Ovary (tissue), 9 donors: ENCODE measurements around the gene CASD1. TPM values are rescaled to one million over a fixed set of nuclear protein-coding genes. Genes with fewer than 3 reads are reported as not detected.

Experiments used
- DNase-seq, 5 donors: peaks; one replicate each; pipeline ENCODE4 v3.0.0-alpha.2; 2019 to 2020
- H3K27ac ChIP-seq, 2 donors: fragments of 200-600 bp; one replicate each; pipeline versions ENCODE4 v1.5.1 to v1.8.0; 2019 to 2022
- H3K27me3 ChIP-seq: fragments of 200-600 bp; one replicate; pipeline ENCODE4 v1.8.0; 2022
- H3K36me3 ChIP-seq: fragments of 200-600 bp; sonication (generic); one replicate; pipeline ENCODE4 v1.5.1; 2019
- H3K4me1 ChIP-seq: one replicate; pipeline ENCODE4 v1.8.1; 2013; ENCODE audit warnings: mild to moderate bottlenecking, moderate library complexity; ENCODE audit not compliant: insufficient read depth
- H3K4me3 ChIP-seq: fragments of 200-600 bp; sonication (generic); one replicate; pipeline ENCODE4 v1.5.1; 2017
- H3K9me3 ChIP-seq, 2 donors: fragments of 200-600 bp in 1 of 2; sonication (generic) in 1 of 2; one replicate each; pipeline versions ENCODE4 v1.5.1 to v1.8.1; 2013 to 2019; ENCODE audit warnings: mild to moderate bottlenecking in 1 of 2, moderate library complexity in 1 of 2
- EP300 ChIP-seq: sonication (generic); formaldehyde crosslinking; IDR thresholded peaks from one replicate; pipeline ENCODE4 v1.6.1; 2017; ENCODE audit warnings: antibody characterized with exemption
- POLR2A ChIP-seq: fragments of 450-650 bp; IDR thresholded peaks from one replicate; pipeline ENCODE4 v1.6.1; 2017; ENCODE audit warnings: antibody characterized with exemption, mild to moderate bottlenecking, moderate library complexity
- WGBS, 3 donors: extraction: QIAGEN DNeasy Blood & Tissue Kit in 1 of 3; methylation state at CpG; one replicate each; pipeline versions ENCODE4 v1.1.5 to v1.1.7; 2013 to 2017; 5-methylcytosine and 5-hydroxymethylcytosine counted together
- intact Hi-C, 4 donors: fragments of 100-400 bp; cut with DNase I; formaldehyde crosslinking; loops; one replicate each; pipeline versions ENCODE4 v1.11.0 to v1.15.1; 2022 to 2023
- polyA plus RNA-seq, 2 donors: library from polyadenylated mRNA; stranded (reverse); fragments of 200-250 nt in 1 of 2; fragments of 350-450 nt in 1 of 2; fragmentation: Illumina TruSeq in 1 of 2; extraction: RNeasy Lipid Tissue Mini Kit (QIAGEN cat#74804) in 1 of 2; gene quantifications; one replicate each; pipeline ENCODE4 v1.2.3, GENCODE V29; 2013 to 2014
- small RNA-seq: library from RNA; depleted of rRNA; stranded (forward); fragments of <200 nt; gene quantifications from one replicate; pipeline ENCODE3, GENCODE V24; 2016
- total RNA-seq, 7 donors: library from RNA; depleted of rRNA in 2 of 7; stranded (reverse); fragments of >200 nt in 2 of 7; fragmentation: NEBNext Ultra II Directional in 3 of 7; extraction: Animal tissue kit (Norgen Biotek cat#: 25700) in 3 of 7; gene quantifications; one replicate each; pipeline versions ENCODE4 v1.1.0 to v1.2.4, GENCODE V29; 2016 to 2023
- TF ChIP-seq, protein P1 (sequence below), 3 donors: fragments of 450-650 bp in 2 of 3; fragments of 200-600 bp in 1 of 3; IDR thresholded peaks; one replicate each; pipeline versions ENCODE4 v1.5.1 to v1.8.0; 2016 to 2022; ENCODE audit warnings: antibody characterized with exemption in 3 of 3, mild to moderate bottlenecking in 1 of 3
- donor health status: DM: no; HTN: no; CAD: no; lungs with moderate emphysema.
- donor health status: DM: no; HTN: no; CAD: no.
- donor health status: Bipolar disorder and iron deficiency.
- donor health status: DM: yes; HTN: yes; CAD: no.
- donor health status: DM: no; HTN: no; CAD: no.
- donor health status: DM: yes; HTN: yes; CAD: no.

CASD1 gene
- total and polyA plus RNA-seq, 9 donors: 16.7 to 32.1 (median 23.3) TPM

DNA sequence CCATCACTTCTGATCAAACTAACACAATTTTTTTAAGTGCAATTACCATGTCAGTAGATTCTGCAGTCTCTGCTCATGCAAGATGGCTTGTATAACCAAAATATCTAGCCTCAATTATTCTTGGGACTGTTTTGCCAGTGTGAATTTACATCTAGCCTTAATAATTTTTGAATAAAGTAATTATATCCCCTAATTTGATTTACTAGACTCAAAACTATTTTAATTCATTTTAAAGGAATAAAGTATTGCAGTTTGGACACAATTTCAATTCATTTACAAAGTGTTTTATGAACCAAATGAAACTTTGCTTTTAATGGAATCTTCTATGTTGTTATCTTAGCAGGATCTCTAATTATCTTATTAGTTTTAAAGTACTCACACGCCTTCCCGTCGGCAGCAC is 90.7 kb downstream of the CASD1 start:
- 92 to 97% (median 93%) methylated on average over 3 of the region's 3 CpGs for WGBS, 3 donors
- Histone ChIP-seq H3K9me3 (no peaks in the 10 kb centered on the region), H3K4me3 (no peak overlapping the region), H3K27me3 (no peaks in the 10 kb centered on the region), H3K36me3 (no peaks in the 10 kb centered on the region), H3K27ac (no peak overlapping the region), H3K4me1 (no peaks in the 10 kb centered on the region)
- intact Hi-C loops: no loop called here
- no peak for DNase-seq
- TF ChIP-seq EP300 (no peak), POLR2A (no peak)
- TF ChIP-seq, protein P1, sequence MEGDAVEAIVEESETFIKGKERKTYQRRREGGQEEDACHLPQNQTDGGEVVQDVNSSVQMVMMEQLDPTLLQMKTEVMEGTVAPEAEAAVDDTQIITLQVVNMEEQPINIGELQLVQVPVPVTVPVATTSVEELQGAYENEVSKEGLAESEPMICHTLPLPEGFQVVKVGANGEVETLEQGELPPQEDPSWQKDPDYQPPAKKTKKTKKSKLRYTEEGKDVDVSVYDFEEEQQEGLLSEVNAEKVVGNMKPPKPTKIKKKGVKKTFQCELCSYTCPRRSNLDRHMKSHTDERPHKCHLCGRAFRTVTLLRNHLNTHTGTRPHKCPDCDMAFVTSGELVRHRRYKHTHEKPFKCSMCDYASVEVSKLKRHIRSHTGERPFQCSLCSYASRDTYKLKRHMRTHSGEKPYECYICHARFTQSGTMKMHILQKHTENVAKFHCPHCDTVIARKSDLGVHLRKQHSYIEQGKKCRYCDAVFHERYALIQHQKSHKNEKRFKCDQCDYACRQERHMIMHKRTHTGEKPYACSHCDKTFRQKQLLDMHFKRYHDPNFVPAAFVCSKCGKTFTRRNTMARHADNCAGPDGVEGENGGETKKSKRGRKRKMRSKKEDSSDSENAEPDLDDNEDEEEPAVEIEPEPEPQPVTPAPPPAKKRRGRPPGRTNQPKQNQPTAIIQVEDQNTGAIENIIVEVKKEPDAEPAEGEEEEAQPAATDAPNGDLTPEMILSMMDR (IDR thresholded peaks at IDR 0.05): no peak

GRCh38 chr7:94602181-94602580 is 92.6 kb downstream of the CASD1 start:
- Histone ChIP-seq H3K4me1 (no peaks in the 10 kb centered on the region), H3K27ac (no peak overlapping the region), H3K36me3 (no peaks in the 10 kb centered on the region), H3K4me3 (no peak overlapping the region), H3K27me3 (no peaks in the 10 kb centered on the region), H3K9me3 (no peaks in the 10 kb centered on the region)
- WGBS, 3 donors: 90 to 97% (median 97%) methylated on average over 1 of the region's 1 CpG
- TF ChIP-seq EP300: no peak
- no peak for TF ChIP-seq POLR2A
- TF ChIP-seq, protein P1 (IDR thresholded peaks at IDR 0.05): no peak
- no peak for DNase-seq
- intact Hi-C loops: no loop called here

DNA sequence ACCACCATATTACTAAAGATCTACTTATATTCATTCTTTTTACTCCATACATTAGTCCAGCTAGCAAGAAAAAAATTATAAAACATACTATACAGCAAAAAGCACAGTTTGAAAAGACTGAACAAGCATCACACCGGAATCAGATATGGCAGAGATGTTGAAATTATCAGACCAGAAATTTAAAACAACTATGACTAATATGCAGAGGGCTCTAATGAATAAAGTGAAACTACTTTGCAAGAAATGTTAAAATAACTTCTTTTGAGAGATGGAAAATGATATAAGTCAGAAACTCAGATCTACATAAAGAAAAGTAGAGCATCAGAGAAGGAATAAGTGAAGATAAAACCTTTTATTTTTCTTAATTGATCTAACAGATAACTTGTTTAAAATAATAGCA is 95.4 kb downstream of the CASD1 start:
- intact Hi-C loops: no loop called here
- WGBS, 3 donors: 95 to 98% (median 96%) methylated on average over 1 of the region's 1 CpG
- Histone ChIP-seq H3K9me3 (no peaks in the 10 kb centered on the region), H3K4me1 (no peaks in the 10 kb centered on the region), H3K4me3 (no peak overlapping the region), H3K27ac (no peak overlapping the region), H3K36me3 (no peaks in the 10 kb centered on the region), H3K27me3 (no peaks in the 10 kb centered on the region)
- TF ChIP-seq POLR2A (no peak), EP300 (no peak)
- TF ChIP-seq, protein P1 (IDR thresholded peaks at IDR 0.05): no peak
- DNase-seq: no peak

Small RNAs within 50 kb of the gene (small RNA-seq; reads per million reads assigned to genes)
- not detected for gene RNU6-1328P

Other genes with a start within 250 kb of the CASD1 start
- 100 to 1,000 TPM; 133 to 659 (median 497) TPM for gene COL1A2, start 114.9 kb upstream of the CASD1 start, total RNA-seq
- gene COL1A2, start 114.9 kb upstream of the CASD1 start, polyA plus RNA-seq: 1,000 to 10,000 TPM in 1 of 2 donors, 100 to 1,000 TPM in 1; 457 to 2,370 TPM
- 100 to 1,000 TPM; 104 to 183 (median 114) TPM for gene SGCE, start 146.3 kb downstream of the CASD1 start, total RNA-seq
- gene SGCE, start 146.3 kb downstream of the CASD1 start, polyA plus RNA-seq: 100 to 1,000 TPM; 147 to 157 TPM